NOMO-1 treated with DMSO at 0.1 percent for 48 hours (cell line): Measurements from ENCODE around the gene HPN.
A peak's percentile ranks its signal among the peaks of the same experiment; 100 is the strongest.
"Not testable (repeated sequence)": the region's sequence is repeated elsewhere in the genome, so short reads cannot be mapped to it uniquely, and the experiment has no call there.

Experiments
- DNase-seq: peaks from one replicate; lab custom pipeline; 2025; ENCODE audit not compliant: unreplicated experiment; lab: John Stamatoyannopoulos, UW

The HPN gene

DNA sequence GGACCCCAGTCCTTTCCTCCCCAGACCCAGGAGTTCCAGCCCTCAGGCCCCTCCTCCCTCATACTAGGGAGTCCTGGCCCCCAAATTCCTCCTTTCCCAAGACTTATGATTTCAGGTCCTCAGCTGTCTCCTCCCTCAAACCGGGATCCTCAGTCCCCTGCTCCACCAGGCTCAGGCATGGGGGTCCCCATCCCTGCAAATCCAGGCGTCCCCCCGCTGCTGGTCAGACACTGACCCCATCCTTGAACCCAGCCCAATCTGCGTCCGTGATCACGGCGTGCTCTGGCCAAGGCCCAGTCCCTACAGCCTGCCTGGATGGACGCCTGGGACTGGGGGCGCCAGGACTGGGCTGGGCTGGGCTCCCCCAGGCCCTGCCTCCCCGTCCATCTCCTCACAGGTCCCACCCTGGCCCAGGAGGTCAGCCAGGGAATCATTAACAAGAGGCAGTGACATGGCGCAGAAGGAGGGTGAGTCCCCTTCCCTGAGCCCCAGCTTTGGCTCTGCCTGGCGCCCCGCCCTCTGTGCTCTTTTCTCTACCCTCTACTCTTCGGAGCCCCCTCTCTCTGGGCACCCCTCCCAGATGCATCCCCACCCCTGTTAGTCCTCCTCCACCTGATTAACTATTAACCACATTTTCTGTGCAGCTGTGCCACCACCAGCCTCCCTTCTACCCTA is 672 bp downstream of the HPN start:
- no peak for DNase-seq

DNA sequence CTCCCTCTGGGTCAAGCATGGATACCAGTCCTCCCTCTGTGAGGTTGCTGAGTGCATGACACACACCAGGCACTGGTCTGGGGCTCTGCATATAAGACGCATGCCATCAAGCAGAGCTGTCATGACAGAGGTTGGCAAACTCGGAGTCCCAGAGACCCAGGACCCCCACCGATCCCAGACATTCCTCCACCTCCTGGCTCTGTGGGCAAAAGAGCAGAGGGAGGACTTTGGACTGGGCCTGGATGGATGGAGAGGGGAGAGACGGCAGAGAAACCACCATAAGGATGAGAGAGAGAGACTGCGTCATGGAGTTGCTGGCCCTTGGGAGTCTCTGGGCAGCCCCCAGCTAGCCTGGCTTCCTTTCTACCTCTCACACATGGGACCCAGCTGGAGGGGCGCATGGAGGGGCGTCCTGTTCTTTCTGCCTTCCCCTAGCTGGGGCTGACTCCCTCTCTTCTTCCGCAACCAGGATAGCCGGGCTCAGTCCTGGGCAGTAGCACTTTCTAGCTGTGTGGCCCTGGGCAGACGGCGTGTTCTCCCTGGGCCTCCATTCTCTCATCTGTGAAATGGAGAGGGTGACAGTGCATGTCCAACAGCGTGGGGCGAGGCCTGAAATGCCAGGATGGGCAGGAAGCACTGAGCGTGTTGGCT is 1.6 kb downstream of the HPN start:
- no peak for DNase-seq

GRCh38 chr19:35043906-35044305 is 2.4 kb downstream of the HPN start:
- no peak for DNase-seq

- DNase-seq, result peak; percentile 24
Observed at GRCh38 chr19:35044317-35045117, 3.0 kb downstream of the HPN start.

DNA sequence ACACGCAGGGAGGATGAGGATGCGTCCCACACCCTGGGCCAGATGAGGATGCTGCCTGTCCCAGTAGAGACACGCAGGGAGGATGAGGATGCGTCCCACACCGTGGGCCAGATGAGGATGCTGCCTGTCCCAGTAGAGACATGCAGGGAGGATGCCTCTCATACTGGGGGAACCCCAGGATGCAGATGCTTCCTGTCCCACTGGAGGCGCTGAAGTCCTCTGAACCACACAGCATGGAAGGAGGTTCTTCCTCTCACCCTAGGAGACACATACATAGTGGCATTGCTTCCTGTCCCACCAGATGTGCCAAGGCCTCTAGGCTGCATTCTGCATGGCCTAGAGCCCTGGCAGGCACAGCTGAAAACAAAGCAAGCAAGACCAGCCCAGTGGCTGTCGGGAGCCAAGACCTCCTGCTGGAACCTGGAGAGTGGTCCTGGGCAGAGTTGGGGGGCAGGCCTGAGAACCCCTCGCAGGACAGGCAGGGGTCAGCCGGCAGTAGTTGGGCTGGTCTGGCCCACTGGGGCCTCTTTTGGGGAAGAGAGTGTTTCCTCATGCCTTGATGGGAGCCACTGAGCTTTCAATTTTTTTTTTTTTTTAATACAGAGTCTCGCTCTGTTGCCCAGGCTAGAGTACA is 4.3 kb downstream of the HPN start:
- peak; percentile 20 for DNase-seq

- no peak for DNase-seq
Observed at GRCh38 chr19:35046461-35046860, 4.9 kb downstream of the HPN start.

DNA sequence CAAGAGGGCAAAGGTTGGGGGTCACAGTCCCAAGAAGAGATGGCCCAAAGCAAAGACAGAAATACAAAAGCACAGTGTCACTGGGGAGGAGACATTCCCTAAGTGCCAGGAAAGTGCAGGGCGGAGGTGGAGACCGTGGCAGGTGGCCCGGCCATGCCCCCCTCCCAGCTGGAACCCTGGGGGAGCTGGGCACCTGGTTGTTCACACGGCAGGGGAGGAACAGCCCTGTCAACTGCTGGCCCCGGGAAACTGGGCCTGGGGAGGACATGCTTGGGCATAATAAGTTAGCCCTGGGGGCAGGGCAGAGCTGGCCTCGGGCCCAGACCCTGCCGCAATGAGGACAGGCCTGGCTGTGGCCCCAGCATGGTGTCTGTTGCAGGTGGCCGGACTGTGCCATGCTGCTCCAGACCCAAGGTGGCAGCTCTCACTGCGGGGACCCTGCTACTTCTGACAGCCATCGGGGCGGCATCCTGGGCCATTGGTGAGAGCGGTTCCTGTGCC is 7.4 kb downstream of the HPN start:
- no peak for DNase-seq

GRCh38 chr19:35049456-35049855 is 7.9 kb downstream of the HPN start:
- no peak for DNase-seq

DNA sequence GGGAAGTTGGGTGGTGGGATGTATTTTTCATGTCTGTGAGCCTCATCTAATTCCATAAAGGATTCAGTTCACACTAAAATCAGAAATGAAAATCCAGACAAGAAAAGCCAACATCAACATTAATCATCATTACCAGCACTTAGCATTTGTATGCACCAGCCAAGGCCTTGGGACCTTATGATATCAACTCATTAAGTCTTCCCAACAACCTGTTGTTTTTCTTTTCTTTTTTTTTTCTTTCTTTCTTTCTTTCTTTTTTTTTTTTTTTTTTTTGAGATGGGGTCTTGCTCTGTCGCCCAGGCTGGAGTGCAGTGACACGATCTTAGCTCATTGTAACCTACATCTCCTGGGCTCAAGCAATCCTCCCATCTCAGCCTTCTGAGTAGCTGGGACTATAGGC is 9.1 kb downstream of the HPN start:
- DNase-seq, result not testable (repeated sequence)

DNA sequence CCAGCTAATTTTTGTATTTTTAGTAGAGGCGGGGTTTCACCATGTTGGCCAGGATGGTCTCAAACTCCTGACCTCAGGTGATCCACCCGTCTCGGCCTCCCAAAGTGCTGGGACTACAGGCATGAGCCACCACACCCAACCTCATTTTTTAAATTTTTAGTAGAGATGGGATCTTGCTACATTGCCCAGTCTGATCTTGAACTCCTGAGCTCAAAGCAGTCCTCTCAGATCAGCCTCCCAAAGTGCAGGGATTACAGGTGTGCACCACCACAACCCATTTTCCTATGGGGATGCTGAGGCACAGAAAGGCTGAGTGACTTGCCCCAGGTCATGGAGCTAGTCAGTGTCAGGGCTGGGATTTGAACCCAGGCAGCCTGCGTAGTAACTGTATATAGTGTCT is 9.7 kb downstream of the HPN start:
- not testable (repeated sequence) for DNase-seq

GRCh38 chr19:35051796-35052195 is 10.3 kb downstream of the HPN start:
- DNase-seq, result no peak

GRCh38 chr19:35052599-35053190 is 11.2 kb downstream of the HPN start:
- DNase-seq, result no peak

DNA sequence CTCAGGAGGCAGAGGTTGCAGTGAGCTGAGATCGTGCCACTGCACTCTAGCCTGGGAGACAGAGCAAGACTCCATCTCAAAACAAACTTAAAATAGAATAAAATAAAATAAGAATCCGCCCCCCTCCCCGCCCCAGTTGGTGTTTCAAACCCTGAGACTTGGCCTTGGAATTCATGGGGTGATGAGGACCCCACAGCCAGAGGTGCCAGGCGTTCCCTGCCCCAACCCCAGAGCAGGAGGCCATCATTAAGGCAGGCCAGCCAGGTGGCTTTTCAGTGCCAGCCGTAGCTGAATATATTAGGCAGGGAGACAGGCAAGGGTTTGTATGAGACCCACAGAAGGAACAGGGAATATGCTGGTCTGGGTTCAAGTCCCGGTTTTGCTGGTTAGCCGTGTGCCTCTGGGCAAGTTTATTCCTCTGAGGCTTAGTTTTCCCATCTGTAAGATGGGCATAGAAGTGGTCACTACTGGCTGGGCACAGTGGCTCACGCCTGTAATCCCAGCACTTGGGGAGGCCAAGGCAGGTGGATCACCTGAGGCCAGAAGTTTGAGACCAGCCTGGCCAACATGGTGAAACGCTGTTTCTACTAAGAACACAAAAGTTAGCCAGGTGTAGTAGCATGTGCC is 12.3 kb downstream of the HPN start:
- no peak for DNase-seq

DNA sequence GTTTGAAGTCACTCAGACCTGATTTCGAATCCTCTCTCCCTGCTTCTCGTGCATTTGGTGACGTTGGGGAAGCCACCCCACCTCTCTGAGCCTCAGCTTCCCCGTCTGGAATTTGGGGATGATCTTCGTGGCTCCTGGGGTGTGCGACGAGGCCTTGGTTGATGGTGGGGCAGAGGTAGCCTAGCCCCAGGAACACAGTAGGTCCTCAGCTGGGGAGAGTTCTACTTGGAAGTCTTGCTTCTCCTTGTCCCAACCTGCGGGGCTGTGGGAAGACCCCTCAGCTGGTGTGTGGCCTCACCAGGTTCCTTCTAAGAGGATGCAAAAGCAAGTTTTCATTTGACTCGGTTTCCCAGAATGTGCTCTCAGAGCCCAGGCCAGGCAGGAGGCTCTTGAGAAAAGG is 13.1 kb downstream of the HPN start:
- DNase-seq, result no peak

DNA sequence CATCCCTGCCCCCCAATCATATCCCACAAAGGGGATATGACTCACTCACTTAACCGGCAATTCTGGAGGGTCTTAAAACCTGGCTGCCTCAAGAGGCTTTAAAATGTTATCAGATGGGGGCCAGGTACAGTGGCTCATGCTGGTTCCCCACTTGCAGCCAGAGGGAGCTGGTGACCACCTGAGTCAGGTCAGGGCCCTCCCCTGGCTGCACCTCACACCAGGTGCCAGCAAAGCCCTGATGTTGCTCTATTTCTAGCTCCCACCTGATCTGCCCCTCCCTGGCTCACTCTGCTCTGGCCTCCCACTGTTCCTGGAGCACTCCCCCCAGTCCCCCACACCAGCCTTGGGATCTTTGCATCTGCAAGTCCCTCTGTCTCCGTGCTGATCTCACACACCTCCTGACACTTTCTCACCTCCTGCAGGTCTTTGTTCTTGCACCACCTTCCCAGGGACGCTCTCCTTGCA is 14.2 kb downstream of the HPN start:
- DNase-seq, result no peak

DNA sequence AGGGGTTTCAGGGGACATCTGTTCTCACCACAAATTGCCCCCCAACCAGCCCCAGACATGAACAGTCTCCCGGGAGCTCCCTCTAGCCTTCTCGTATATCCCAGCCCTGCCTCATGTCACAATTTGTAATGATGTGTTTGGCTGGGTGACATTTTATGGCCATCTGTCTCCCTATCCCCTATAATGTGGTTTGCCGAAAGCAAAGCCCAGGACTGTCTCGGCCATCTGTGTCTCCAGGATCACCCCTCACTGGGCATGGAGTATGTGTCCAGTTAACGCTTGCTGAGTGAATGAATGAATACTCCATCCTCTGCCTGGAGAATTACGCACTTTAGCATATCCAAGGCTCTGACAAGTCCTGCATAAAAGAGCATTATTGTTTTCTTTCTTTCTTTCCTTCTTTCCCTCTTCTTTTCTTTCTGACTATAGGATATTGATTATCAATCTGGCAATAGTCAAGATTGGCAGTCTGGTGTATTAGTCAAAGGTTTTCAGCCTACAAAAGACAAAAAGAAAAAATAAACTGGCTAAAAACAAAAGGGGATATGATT is 15.1 kb downstream of the HPN start:
- DNase-seq, result no peak

GRCh38 chr19:35058370-35058769 is 16.8 kb downstream of the HPN start:
- no peak for DNase-seq

DNA sequence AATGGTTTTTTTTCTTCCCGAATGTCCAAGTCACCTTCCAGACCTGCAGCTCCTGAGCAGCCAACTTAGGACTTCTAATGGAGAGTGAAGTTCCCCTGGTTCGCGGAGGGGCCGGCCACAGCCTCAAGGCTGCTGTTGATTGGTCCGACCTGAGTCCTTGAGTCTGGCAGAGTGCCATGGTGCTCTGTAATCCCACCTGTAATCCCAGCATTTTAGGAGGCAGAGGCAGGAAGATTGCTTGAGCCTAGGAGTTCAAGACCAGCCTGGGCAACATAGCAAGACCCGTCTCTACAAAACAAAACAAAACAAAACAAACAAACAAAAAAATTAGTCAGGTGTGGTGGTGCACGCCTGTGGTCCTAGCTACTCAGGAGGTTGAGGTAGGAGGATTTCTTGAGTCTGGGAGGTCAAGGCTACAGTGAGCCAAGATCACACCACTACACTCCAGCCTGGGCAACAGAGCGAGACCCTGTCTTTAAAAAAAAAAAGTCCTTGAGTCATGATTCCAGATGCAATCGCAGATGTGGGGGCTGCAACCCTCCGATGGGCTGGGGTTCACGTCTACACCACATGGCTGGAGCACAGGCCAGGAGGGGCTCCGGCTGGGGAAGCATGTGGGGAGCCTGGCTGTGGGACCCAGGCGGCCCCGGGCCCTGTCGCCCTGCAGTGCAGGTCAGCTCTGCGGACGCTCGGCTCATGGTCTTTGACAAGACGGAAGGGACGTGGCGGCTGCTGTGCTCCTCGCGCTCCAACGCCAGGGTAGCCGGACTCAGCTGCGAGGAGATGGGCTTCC is 17.7 kb downstream of the HPN start:
- no peak for DNase-seq

DNA sequence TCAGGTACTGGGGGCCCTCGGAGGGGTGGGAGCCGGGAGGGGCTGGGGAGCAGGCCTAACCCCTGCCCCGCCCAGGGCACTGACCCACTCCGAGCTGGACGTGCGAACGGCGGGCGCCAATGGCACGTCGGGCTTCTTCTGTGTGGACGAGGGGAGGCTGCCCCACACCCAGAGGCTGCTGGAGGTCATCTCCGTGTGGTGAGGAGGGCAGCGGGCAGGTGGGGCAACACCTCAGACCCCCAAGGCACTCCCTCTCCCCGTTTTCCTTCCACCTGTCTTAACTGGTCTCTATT is 18.2 kb downstream of the HPN start:
- DNase-seq, result no peak
